K562 (cell line): ENCODE data around the gene B3GAT3. TPM values are rescaled to one million over a fixed set of nuclear protein-coding genes. Genes with fewer than 3 reads are reported as not detected.

Source experiments
- CBX3 ChIP-seq, 2 experiments: IDR thresholded peaks; 1 replicate in 1 of 2; 2 replicates in 1 of 2; pipeline ENCODE4 v1.6.1; 2012; ENCODE audit warnings: inconsistent platforms in 2 of 2, low read length in 2 of 2, borderline replicate concordance in 1 of 2, control low read depth in 1 of 2
- KAT2B ChIP-seq: IDR thresholded peaks from one replicate; pipeline ENCODE4 v1.6.1; 2012; ENCODE audit warnings: low read depth, mild to moderate bottlenecking, control low read depth, inconsistent platforms, low read length, moderate library complexity
- MTF1 ChIP-seq: fragments of 250-450 bp; sonication (Bioruptor Pico); IDR thresholded peaks from 2 replicates; pipeline ENCODE4 v1.9.0; 2021; ENCODE audit warnings: moderate library complexity, mild to moderate bottlenecking, inconsistent platforms, borderline replicate concordance
- PATZ1 ChIP-seq: fragments of 250-450 bp; sonication (Bioruptor Pico); IDR thresholded peaks from 2 replicates; pipeline ENCODE4 v1.5.0; 2020; ENCODE audit warnings: mild to moderate bottlenecking, borderline replicate concordance
- SMARCB1 ChIP-seq: IDR thresholded peaks from 2 replicates; pipeline ENCODE4 v1.6.1; 2011; ENCODE audit warnings: improper control_type of control experiment, low read depth; ENCODE audit not compliant: insufficient read length
- SPI1 ChIP-seq: IDR thresholded peaks from 2 replicates; pipeline ENCODE4 v1.6.1; 2011; ENCODE audit warnings: low read depth, low read length, control low read depth, borderline replicate concordance
- YBX1 ChIP-seq: fragments of 450-650 bp; IDR thresholded peaks from 2 replicates; pipeline ENCODE4 v1.7.1; 2016; ENCODE audit warnings: mild to moderate bottlenecking
- ZBTB12 ChIP-seq: fragments of 250-450 bp; sonication (Bioruptor Pico); IDR thresholded peaks from 2 replicates; pipeline ENCODE4 v1.4.0; 2020
- ZNF354B ChIP-seq: fragments of 250-450 bp; sonication (Bioruptor Pico); IDR thresholded peaks from 2 replicates; pipeline ENCODE4 v1.4.0; 2020
- ZNF639 ChIP-seq, 2 experiments: fragments of 200-800 bp in 1 of 2; sonication (Bioruptor generic) in 1 of 2; sonication (generic) in 1 of 2; formaldehyde crosslinking in 1 of 2; IDR thresholded peaks in 1 of 2; conservative IDR thresholded peaks in 1 of 2; 2 replicates each; pipeline versions ENCODE4 v1.5.0 to v1.6.1; 2016 to 2020; ENCODE audit warnings: missing compliant biosample characterization in 1 of 2, missing genetic modification characterization in 1 of 2, missing genetic modification reagents in 1 of 2
- polyA plus RNA-seq, 8 experiments: library from polyadenylated mRNA; depleted of rRNA in 4 of 8; stranded (reverse) in 5 of 8; unstranded in 3 of 8; fragments of >200 nt; fragmentation: Nextera tagmentation in 2 of 8; fragmentation: Illumina TruSeq in 1 of 8; extraction: Ambion mirVana in 2 of 8; extraction: Trizol in 1 of 8; gene quantifications; 2 replicates each; pipeline versions ENCODE4 v1.2.1 to v1.2.3, GENCODE V29; 2011 to 2014; ENCODE audit warnings: inconsistent platforms in 1 of 8, missing spikeins in 1 of 8
- total RNA-seq, 7 experiments: library from RNA; depleted of rRNA in 6 of 7; stranded (reverse); fragments of >200 nt in 6 of 7; fragmentation: Illumina TruSeq in 2 of 7; extraction: Trizol in 2 of 7; gene quantifications; 2 replicates each; pipeline versions ENCODE4 v1.2.1 to v1.2.3, GENCODE V29; 2011 to 2021; ENCODE audit warnings: low replicate concordance in 1 of 7
- TF ChIP-seq, protein P1 (sequence below), 2 experiments: fragments of 450-650 bp in 1 of 2; sonication (generic) in 1 of 2; formaldehyde crosslinking in 1 of 2; IDR thresholded peaks; 2 replicates each; pipeline versions ENCODE4 v1.7.1 to v1.9.0; 2016 to 2022; ENCODE audit warnings: inconsistent platforms in 1 of 2, mild to moderate bottlenecking in 1 of 2, missing genetic modification reagents in 1 of 2

B3GAT3 gene
- total and polyA plus RNA-seq, 9 of the 15 experiments (the other 6 are each of a cell fraction or from before 2014, with no cell fraction given): 0.30 to 64.0 (median 21.4) TPM

- TF ChIP-seq YBX1 (no peak), ZNF354B (no peak), MTF1 (CRISPR knock-in tag) (no peak), ZBTB12 (peak; percentile 91), KAT2B (no peak), ZNF639 (CRISPR knock-in tag; conservative IDR thresholded peaks at IDR 0.05 in 1 of 2, IDR thresholded peaks at IDR 0.05 in 1 of 2) (peak in 1 of 2 experiments; percentile 89; a peak in 2 of 4 replicates), SPI1 (no peak), SMARCB1 (no peak), PATZ1 (CRISPR knock-in tag) (no peak), CBX3 (IDR thresholded peaks at IDR 0.05; ENCODE audit: borderline replicate concordance in 1 of 2, low read length in 2 of 2) (no peak; a peak in 1 of 3 replicates)
- TF ChIP-seq, protein P1, sequence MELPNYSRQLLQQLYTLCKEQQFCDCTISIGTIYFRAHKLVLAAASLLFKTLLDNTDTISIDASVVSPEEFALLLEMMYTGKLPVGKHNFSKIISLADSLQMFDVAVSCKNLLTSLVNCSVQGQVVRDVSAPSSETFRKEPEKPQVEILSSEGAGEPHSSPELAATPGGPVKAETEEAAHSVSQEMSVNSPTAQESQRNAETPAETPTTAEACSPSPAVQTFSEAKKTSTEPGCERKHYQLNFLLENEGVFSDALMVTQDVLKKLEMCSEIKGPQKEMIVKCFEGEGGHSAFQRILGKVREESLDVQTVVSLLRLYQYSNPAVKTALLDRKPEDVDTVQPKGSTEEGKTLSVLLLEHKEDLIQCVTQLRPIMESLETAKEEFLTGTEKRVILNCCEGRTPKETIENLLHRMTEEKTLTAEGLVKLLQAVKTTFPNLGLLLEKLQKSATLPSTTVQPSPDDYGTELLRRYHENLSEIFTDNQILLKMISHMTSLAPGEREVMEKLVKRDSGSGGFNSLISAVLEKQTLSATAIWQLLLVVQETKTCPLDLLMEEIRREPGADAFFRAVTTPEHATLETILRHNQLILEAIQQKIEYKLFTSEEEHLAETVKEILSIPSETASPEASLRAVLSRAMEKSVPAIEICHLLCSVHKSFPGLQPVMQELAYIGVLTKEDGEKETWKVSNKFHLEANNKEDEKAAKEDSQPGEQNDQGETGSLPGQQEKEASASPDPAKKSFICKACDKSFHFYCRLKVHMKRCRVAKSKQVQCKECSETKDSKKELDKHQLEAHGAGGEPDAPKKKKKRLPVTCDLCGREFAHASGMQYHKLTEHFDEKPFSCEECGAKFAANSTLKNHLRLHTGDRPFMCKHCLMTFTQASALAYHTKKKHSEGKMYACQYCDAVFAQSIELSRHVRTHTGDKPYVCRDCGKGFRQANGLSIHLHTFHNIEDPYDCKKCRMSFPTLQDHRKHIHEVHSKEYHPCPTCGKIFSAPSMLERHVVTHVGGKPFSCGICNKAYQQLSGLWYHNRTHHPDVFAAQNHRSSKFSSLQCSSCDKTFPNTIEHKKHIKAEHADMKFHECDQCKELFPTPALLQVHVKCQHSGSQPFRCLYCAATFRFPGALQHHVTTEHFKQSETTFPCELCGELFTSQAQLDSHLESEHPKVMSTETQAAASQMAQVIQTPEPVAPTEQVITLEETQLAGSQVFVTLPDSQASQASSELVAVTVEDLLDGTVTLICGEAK (IDR thresholded peaks at IDR 0.05): peak; percentile 98
- TF ChIP-seq, protein P1 (CRISPR knock-in tag; IDR thresholded peaks at IDR 0.05): no peak
- TF ChIP-seq, all 486 proteins: peak for 168
Observed at GRCh38 chr11:62621567-62622470, at the start of gene B3GAT3 (continued).
